OCI-LY1 (cell line): ENCODE data around the gene HPCAL4.

Experiments used
- H2AFZ ChIP-seq: fragments of 200-600 bp; sonication (generic), shearing (Covaris generic); 2 replicates; pipeline ENCODE4 v1.6.0; 2014; ENCODE audit warnings: antibody characterized with exemption, mild to moderate bottlenecking, low read length
- H3F3A ChIP-seq: fragments of 200-600 bp; sonication (generic), shearing (Covaris generic); 2 replicates; pipeline ENCODE4 v1.6.0; 2014; ENCODE audit warnings: mild to moderate bottlenecking, antibody characterized with exemption, low read length, moderate library complexity; ENCODE audit not compliant: insufficient read depth
- H3K27ac ChIP-seq: fragments of 200-600 bp; sonication (generic); 2 replicates; pipeline ENCODE4 v1.5.1; 2014; ENCODE audit warnings: low read length, mixed run types, mild to moderate bottlenecking, low read depth; ENCODE audit not compliant: poor library complexity, severe bottlenecking
- H3K27me3 ChIP-seq: fragments of 200-600 bp; sonication (generic); 2 replicates; pipeline ENCODE4 v1.6.0; 2014; ENCODE audit warnings: antibody characterized with exemption, mild to moderate bottlenecking, low read length, moderate library complexity; ENCODE audit not compliant: insufficient read depth
- H3K36me3 ChIP-seq: fragments of 200-600 bp; sonication (generic); 2 replicates; pipeline ENCODE4 v1.6.1; 2014; ENCODE audit warnings: mild to moderate bottlenecking, antibody characterized with exemption, low read length, moderate library complexity, mixed read lengths; ENCODE audit not compliant: insufficient read depth
- H3K4me1 ChIP-seq: fragments of 200-600 bp; sonication (generic); 2 replicates; pipeline ENCODE4 v1.5.1; 2014; ENCODE audit warnings: mild to moderate bottlenecking, low read length, moderate library complexity; ENCODE audit not compliant: insufficient read depth, severe bottlenecking
- H3K4me2 ChIP-seq: fragments of 200-600 bp; sonication (generic), shearing (Covaris generic); 2 replicates; pipeline ENCODE4 v1.6.1; 2014; ENCODE audit warnings: low read length
- H3K4me3 ChIP-seq: fragments of 200-600 bp; sonication (generic); 2 replicates; pipeline ENCODE4 v1.5.1; 2014; ENCODE audit warnings: low read length, low read depth, mild to moderate bottlenecking, mixed read lengths; ENCODE audit not compliant: poor library complexity, severe bottlenecking
- H3K79me2 ChIP-seq: fragments of 200-600 bp; shearing (Covaris generic); 2 replicates; pipeline ENCODE4 v1.6.1; 2016; ENCODE audit warnings: mixed run types, low read length, mixed read lengths; ENCODE audit not compliant: insufficient read depth
- H3K9ac ChIP-seq: fragments of 200-600 bp; sonication (generic), shearing (Covaris generic); 2 replicates; pipeline ENCODE4 v1.6.1; 2014; ENCODE audit warnings: mild to moderate bottlenecking, low read length, mixed read lengths
- H3K9me2 ChIP-seq: fragments of 200-600 bp; sonication (generic), shearing (Covaris generic); 2 replicates; pipeline ENCODE4 v1.6.1; 2014; ENCODE audit warnings: low read depth, mild to moderate bottlenecking, low read length, mixed read lengths
- H3K9me3 ChIP-seq: fragments of 200-600 bp; shearing (Covaris generic); 2 replicates; pipeline ENCODE4 v1.6.1; 2014; ENCODE audit warnings: low read length, mixed read lengths
- H4K20me1 ChIP-seq: fragments of 200-600 bp; sonication (generic), shearing (Covaris generic); 2 replicates; pipeline ENCODE4 v1.6.0; 2016; ENCODE audit warnings: mild to moderate bottlenecking, low read length; ENCODE audit not compliant: insufficient read depth
- EZH2 ChIP-seq: fragments of 200-600 bp; sonication (generic), shearing (Covaris generic); IDR thresholded peaks from 2 replicates; pipeline ENCODE4 v1.8.0; 2017; ENCODE audit warnings: borderline replicate concordance, mixed run types, mild to moderate bottlenecking, antibody characterized with exemption, low read length, moderate library complexity, mixed read lengths
- TF ChIP-seq, protein P1 (sequence below): fragments of 200-600 bp; sonication (generic), shearing (Covaris generic); IDR thresholded peaks from 2 replicates; pipeline ENCODE4 v1.5.1; 2017; ENCODE audit warnings: mild to moderate bottlenecking, antibody characterized with exemption, low read length, moderate library complexity, mixed read lengths

The HPCAL4 gene

DNA sequence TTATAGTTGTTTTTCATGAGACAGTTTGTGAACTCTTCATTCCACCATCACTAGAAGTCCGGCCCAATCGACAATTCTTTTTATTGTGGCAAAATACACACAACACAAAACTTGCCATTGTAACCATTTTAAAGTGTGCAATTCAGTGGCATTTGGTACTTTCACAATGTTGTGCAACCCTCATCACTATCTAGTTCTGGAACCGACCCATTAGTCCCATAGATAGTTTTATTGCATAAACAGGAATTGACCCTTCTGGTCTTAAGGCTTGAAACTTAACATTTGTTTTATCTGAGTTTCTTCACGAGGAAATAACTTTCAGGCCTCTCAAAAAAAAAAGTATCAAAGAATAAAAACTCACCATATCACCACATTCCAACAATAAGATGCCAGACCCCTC is 38.6 kb upstream of the HPCAL4 start:
- Histone ChIP-seq H3K27ac (no peak overlapping the region), H3K4me1 (peaks cover 16% of the 10 kb centered on the region), H3K9me3 (no peaks in the 10 kb centered on the region), H2AFZ (no peak overlapping the region), H3K9me2 (no peaks in the 10 kb centered on the region), H3F3A (no peaks in the 10 kb centered on the region), H4K20me1 (no peaks in the 10 kb centered on the region), H3K36me3 (no peaks in the 10 kb centered on the region), H3K79me2 (no peaks in the 10 kb centered on the region), H3K27me3 (no peaks in the 10 kb centered on the region), H3K9ac (no peak overlapping the region), H3K4me3 (no peak overlapping the region), H3K4me2 (no peak overlapping the region)
- TF ChIP-seq, protein P1, sequence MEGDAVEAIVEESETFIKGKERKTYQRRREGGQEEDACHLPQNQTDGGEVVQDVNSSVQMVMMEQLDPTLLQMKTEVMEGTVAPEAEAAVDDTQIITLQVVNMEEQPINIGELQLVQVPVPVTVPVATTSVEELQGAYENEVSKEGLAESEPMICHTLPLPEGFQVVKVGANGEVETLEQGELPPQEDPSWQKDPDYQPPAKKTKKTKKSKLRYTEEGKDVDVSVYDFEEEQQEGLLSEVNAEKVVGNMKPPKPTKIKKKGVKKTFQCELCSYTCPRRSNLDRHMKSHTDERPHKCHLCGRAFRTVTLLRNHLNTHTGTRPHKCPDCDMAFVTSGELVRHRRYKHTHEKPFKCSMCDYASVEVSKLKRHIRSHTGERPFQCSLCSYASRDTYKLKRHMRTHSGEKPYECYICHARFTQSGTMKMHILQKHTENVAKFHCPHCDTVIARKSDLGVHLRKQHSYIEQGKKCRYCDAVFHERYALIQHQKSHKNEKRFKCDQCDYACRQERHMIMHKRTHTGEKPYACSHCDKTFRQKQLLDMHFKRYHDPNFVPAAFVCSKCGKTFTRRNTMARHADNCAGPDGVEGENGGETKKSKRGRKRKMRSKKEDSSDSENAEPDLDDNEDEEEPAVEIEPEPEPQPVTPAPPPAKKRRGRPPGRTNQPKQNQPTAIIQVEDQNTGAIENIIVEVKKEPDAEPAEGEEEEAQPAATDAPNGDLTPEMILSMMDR, result no peak
- no peak for TF ChIP-seq EZH2

DNA sequence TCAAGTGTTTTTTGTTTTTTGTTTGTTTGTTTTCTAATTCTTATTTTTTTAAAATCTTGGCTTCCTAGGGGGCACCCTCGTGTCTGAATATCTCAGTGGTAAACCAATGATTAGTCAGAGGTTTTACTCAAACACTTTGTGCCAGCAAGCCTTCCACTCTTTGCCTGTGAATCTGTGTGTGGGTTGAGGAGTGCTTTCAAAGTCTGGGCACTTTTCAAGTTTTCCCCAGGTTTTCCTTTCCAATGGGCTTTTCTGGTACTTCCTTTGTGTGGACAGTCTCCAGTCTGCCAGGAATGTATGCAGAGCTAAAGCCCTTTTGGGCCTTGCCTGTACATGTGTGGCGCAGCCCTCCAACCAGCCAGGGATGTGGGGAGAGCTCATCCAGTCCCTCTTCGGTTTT is 37.8 kb upstream of the HPCAL4 start:
- Histone ChIP-seq H3K79me2 (no peaks in the 10 kb centered on the region), H2AFZ (no peak overlapping the region), H3K4me2 (no peak overlapping the region), H3K4me3 (no peak overlapping the region), H3K9me2 (no peaks in the 10 kb centered on the region), H3K9ac (no peak overlapping the region), H3K36me3 (no peaks in the 10 kb centered on the region), H3K9me3 (no peaks in the 10 kb centered on the region), H3K27ac (no peak overlapping the region), H3F3A (no peaks in the 10 kb centered on the region), H3K27me3 (no peaks in the 10 kb centered on the region), H3K4me1 (peaks cover 16% of the 10 kb centered on the region), H4K20me1 (no peaks in the 10 kb centered on the region)
- TF ChIP-seq, protein P1, result no peak
- TF ChIP-seq EZH2, result no peak

DNA sequence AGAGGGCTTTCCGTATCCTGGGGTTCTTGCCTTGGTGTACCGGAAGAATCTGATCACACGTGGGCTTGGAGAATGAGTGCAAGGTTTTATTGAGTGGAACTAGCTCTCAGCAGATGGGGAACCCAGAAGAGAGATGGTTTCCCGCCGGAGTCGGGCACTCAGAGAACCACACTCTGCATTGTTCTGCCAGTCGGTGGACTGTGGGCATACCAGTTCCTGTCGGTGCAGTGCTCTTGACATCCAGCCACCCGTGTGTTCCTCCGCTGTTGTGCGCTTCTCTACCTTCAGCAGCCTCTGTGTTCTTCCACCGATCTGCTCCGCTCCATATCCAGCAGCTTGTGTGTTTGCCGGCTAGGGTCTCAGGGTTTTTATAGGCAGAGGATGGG is 36.7 kb upstream of the HPCAL4 start:
- H3K4me1 ChIP-seq, result peaks cover 12% of the 10 kb centered on the region
- no peaks in the 10 kb centered on the region for H3K36me3 ChIP-seq
- no peaks in the 10 kb centered on the region for H3K9me2 ChIP-seq
- TF ChIP-seq EZH2, result no peak
- TF ChIP-seq, protein P1, result no peak
- peak overlapping the region; percentile 54 for H3K4me3 ChIP-seq
- no peaks in the 10 kb centered on the region for H3K9me3 ChIP-seq
- no peaks in the 10 kb centered on the region for H4K20me1 ChIP-seq
- H3K79me2 ChIP-seq, result no peaks in the 10 kb centered on the region
- H3K27me3 ChIP-seq, result no peaks in the 10 kb centered on the region
- H2AFZ ChIP-seq, result no peak overlapping the region
- H3K27ac ChIP-seq, result no peak overlapping the region
- no peak overlapping the region; the same call in 1 of the 2 replicates for H3K9ac ChIP-seq
- peak overlapping the region; percentile 65 for H3K4me2 ChIP-seq
- H3F3A ChIP-seq, result no peaks in the 10 kb centered on the region
